ENCODE results near the gene DGKG. TPM values are rescaled to one million over a fixed set of nuclear protein-coding genes. Genes with fewer than 3 reads are reported as not detected.

DGKG gene
- total RNA-seq, 1 experiment from 2014 or later: 45.2 TPM

DNA sequence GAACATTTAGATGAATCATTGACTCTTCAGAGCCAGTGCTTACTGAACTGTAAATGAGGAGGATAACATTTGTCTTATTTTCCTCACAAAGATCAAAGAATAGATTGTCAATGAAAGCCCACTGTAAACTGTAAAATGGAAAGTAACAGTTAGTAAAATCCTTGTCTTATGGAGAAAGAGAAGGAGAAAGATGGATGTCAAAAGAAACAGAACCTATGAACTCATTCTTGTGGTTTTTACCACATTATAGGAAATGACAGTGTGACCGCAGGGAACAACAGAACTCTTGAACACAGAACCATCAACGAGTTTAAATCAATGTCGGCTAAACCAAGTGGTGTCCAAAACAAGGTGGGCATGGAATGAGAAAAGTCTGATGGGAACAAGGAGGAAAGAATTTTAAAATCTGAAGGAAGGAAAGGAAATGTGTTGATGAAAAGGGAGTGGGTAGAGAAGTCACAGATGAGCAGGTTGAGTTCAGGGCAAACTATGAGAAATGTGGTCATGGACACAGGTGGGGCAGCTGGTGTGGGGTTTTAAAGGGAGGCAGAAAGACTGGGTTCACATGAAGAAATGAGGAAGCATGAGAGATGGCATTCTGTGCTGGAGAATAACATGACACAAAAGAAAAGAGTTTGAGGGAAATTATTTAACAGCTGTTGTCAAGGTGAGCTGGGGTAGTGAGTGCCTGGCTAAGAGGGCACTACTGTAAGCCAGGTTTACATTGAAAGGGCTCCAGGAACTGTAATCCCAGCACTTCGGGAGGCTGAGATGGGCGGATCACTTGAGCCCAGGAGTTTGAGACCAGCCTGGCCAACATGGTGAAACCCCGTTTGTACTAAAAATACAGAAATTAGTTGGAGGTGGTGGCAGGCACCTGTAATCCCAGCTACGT is 210.7 kb downstream of the DGKG start:
- H3K9me3 ChIP-seq (ENCODE audit: low read depth, low read length, poor library complexity, severe bottlenecking): no peaks in the 10 kb centered on the region
- ChIA-PET POLR2A (ENCODE audit: low non-redundant PET) (no interaction called here), CTCF (no interaction called here)
- no peak overlapping the region for H3K27ac ChIP-seq (ENCODE audit: low read depth, low read length, poor library complexity, severe bottlenecking)
- H3K27me3 ChIP-seq (replicated peaks; ENCODE audit: insufficient read depth, low read depth, low read length, poor library complexity): no peaks in the 10 kb centered on the region
- no peak for DNase-seq (ENCODE audit: low spot score)
- TF ChIP-seq, protein P1, sequence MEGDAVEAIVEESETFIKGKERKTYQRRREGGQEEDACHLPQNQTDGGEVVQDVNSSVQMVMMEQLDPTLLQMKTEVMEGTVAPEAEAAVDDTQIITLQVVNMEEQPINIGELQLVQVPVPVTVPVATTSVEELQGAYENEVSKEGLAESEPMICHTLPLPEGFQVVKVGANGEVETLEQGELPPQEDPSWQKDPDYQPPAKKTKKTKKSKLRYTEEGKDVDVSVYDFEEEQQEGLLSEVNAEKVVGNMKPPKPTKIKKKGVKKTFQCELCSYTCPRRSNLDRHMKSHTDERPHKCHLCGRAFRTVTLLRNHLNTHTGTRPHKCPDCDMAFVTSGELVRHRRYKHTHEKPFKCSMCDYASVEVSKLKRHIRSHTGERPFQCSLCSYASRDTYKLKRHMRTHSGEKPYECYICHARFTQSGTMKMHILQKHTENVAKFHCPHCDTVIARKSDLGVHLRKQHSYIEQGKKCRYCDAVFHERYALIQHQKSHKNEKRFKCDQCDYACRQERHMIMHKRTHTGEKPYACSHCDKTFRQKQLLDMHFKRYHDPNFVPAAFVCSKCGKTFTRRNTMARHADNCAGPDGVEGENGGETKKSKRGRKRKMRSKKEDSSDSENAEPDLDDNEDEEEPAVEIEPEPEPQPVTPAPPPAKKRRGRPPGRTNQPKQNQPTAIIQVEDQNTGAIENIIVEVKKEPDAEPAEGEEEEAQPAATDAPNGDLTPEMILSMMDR (conservative IDR thresholded peaks at IDR 0.05; ENCODE audit: low read depth, low read length): no peak
- TF ChIP-seq EZH2 (IDR thresholded peaks at IDR 0.05; ENCODE audit: borderline replicate concordance, low read depth, low read length, poor library complexity, severe bottlenecking): no peak
- H3K4me3 ChIP-seq (ENCODE audit: low read depth, low read length, poor library complexity, severe bottlenecking): no peak overlapping the region
- no TSS peak for BruUV-seq (replicated peaks)
- no peaks in the 10 kb centered on the region for H3K4me1 ChIP-seq (ENCODE audit: insufficient read depth, low read length, poor library complexity, severe bottlenecking)
- intact Hi-C loops (cut with micrococcal nuclease; ENCODE audit: unreplicated experiment): no loop called here
- H3K36me3 ChIP-seq (ENCODE audit: insufficient read depth, low read length, poor library complexity, severe bottlenecking): no peaks in the 10 kb centered on the region

DNA sequence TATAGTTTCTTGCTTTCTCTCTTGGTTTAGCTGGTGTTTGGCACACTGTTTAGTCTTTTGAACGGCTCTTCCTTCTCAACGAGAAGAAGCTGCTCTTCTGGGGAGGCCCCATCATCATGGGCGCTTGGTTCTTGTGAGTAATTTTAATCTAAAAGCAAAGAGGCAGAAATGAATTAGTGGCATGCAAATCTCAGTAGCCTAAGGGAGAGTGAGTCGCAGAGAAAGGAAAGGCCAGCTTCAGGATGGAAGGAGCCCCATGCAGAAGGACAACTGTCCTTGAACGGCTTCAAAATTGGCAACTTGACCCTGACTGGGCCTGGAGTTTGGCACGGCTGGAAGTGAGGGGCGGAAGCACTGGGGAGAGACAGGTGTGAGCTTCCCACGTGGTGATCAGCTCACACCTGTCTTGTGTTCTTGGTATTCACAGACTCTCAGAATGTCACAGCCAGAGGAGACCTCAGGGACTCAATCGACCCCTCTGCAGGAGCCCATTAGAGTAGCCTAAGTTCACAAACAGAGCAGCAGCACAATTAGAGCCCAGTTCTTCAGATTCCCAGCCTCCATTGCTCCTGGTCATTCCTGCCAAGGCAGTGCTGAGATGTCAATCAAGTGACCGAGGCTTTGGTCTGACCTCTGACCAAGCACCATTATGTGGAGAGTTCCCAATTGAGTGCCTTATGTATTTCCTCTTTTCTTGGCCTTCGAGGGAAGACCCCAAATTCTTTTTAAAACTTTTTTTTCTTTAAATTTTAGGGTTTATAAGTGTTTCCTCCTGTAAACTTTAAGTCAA is 211.8 kb downstream of the DGKG start:
- POLR2A ChIA-PET (ENCODE audit: low non-redundant PET): no interaction called here
- no peak for TF ChIP-seq EZH2 (IDR thresholded peaks at IDR 0.05; ENCODE audit: borderline replicate concordance, low read depth, low read length, poor library complexity, severe bottlenecking)
- TF ChIP-seq, protein P1 (conservative IDR thresholded peaks at IDR 0.05; ENCODE audit: low read depth, low read length): no peak
- BruUV-seq (replicated peaks): no TSS peak
- H3K4me1 ChIP-seq (ENCODE audit: insufficient read depth, low read length, poor library complexity, severe bottlenecking): no peaks in the 10 kb centered on the region
- no peaks in the 10 kb centered on the region for H3K9me3 ChIP-seq (ENCODE audit: low read depth, low read length, poor library complexity, severe bottlenecking)
- no peak overlapping the region for H3K4me3 ChIP-seq (ENCODE audit: low read depth, low read length, poor library complexity, severe bottlenecking)
- CTCF ChIA-PET: no interaction called here
- H3K36me3 ChIP-seq (ENCODE audit: insufficient read depth, low read length, poor library complexity, severe bottlenecking): no peaks in the 10 kb centered on the region
- no peaks in the 10 kb centered on the region for H3K27me3 ChIP-seq (replicated peaks; ENCODE audit: insufficient read depth, low read depth, low read length, poor library complexity)
- intact Hi-C loops (cut with micrococcal nuclease; ENCODE audit: unreplicated experiment): no loop called here
- no peak overlapping the region for H3K27ac ChIP-seq (ENCODE audit: low read depth, low read length, poor library complexity, severe bottlenecking)
- no peak for DNase-seq (ENCODE audit: low spot score)

DNA sequence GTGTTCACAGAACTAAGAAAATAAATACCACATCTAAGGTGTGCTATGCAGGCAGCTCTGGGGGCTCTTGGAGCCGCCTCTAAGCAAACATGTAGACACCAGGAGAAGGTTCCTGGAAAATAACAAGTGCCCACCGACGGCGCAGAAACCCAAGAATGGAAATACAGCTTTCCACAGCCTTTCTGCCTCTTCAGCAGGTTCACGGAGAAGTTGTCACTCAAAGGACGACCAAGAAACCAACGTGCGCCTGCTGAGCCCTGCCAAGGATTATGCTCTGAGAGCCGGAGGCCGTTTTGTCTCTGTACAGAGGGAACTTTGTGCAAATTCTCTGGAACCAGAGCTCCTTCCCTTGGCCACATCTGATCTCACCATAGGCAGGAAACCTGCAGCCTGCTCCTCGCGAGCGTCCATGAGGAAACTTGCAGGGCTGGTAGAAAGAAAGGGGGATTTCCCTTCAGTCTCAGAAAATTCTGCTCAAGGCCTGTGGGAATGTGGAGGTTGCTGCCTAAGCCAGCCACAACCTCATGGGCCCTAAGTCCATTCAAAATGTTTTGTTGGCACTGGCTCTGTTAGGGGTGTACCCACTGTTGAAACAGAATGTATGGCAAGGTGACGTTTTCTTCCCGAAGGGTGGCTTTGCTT is 212.6 kb downstream of the DGKG start:
- no peak overlapping the region for H3K4me3 ChIP-seq (ENCODE audit: low read depth, low read length, poor library complexity, severe bottlenecking)
- no peaks in the 10 kb centered on the region for H3K36me3 ChIP-seq (ENCODE audit: insufficient read depth, low read length, poor library complexity, severe bottlenecking)
- no peak for TF ChIP-seq EZH2 (IDR thresholded peaks at IDR 0.05; ENCODE audit: borderline replicate concordance, low read depth, low read length, poor library complexity, severe bottlenecking)
- BruUV-seq (replicated peaks): no TSS peak
- H3K4me1 ChIP-seq (ENCODE audit: insufficient read depth, low read length, poor library complexity, severe bottlenecking): no peaks in the 10 kb centered on the region
- ChIA-PET CTCF (no interaction called here), POLR2A (ENCODE audit: low non-redundant PET) (no interaction called here)
- no peak for DNase-seq (ENCODE audit: low spot score)
- no peaks in the 10 kb centered on the region for H3K27me3 ChIP-seq (replicated peaks; ENCODE audit: insufficient read depth, low read depth, low read length, poor library complexity)
- no peaks in the 10 kb centered on the region for H3K9me3 ChIP-seq (ENCODE audit: low read depth, low read length, poor library complexity, severe bottlenecking)
- intact Hi-C loops (cut with micrococcal nuclease; ENCODE audit: unreplicated experiment): no loop called here
- H3K27ac ChIP-seq (ENCODE audit: low read depth, low read length, poor library complexity, severe bottlenecking): no peak overlapping the region

All from A673 (cell line).